HepG2 (cell line): ENCODE results near the gene KIF1C. TPM values are rescaled to one million over a fixed set of nuclear protein-coding genes. Genes with fewer than 3 reads are reported as not detected.

ENCODE experiments used
- BCL6 ChIP-seq: IDR thresholded peaks from 2 replicates; pipeline ENCODE4 v1.6.1; 2016; ENCODE audit warnings: missing genetic modification reagents, missing compliant biosample characterization
- FIP1L1 ChIP-seq: fragments of 200-400 bp; formaldehyde crosslinking; IDR thresholded peaks from 2 replicates; pipeline ENCODE4 v1.6.1; 2018; ENCODE audit warnings: low read depth, mild to moderate bottlenecking, low read length, moderate library complexity, borderline replicate concordance; ENCODE audit not compliant: insufficient read depth
- HMGXB4 ChIP-seq, 2 experiments: sonication (generic) in 1 of 2; formaldehyde crosslinking in 1 of 2; IDR thresholded peaks; 2 replicates each; pipeline versions ENCODE4 v1.4.0 to v1.6.1; 2018 to 2020; ENCODE audit warnings: missing genetic modification reagents in 2 of 2, borderline replicate concordance in 1 of 2, low read depth in 1 of 2, mild to moderate bottlenecking in 1 of 2, missing biosample characterization in 1 of 2
- HOXA3 ChIP-seq: sonication (generic); formaldehyde crosslinking; IDR thresholded peaks from 2 replicates; pipeline ENCODE4 v1.5.0; 2020; ENCODE audit warnings: missing genetic modification reagents
- KDM1A ChIP-seq: IDR thresholded peaks from 2 replicates; pipeline ENCODE4 v1.6.1; 2016; ENCODE audit warnings: missing compliant biosample characterization
- ZBTB42 ChIP-seq: sonication (generic); formaldehyde crosslinking; IDR thresholded peaks from 2 replicates; pipeline ENCODE4 v1.5.0; 2020; ENCODE audit warnings: mild to moderate bottlenecking, missing genetic modification reagents
- ZNF687 ChIP-seq: sonication (generic); formaldehyde crosslinking; IDR thresholded peaks from 2 replicates; pipeline ENCODE4 v1.5.1; 2020; ENCODE audit warnings: mild to moderate bottlenecking, missing genetic modification reagents, moderate library complexity
- ZSCAN31 ChIP-seq: sonication (generic); formaldehyde crosslinking; IDR thresholded peaks from 2 replicates; pipeline ENCODE4 v1.5.0; 2020; ENCODE audit warnings: low read depth, mild to moderate bottlenecking, missing genetic modification reagents
- polyA plus RNA-seq, 8 experiments: library from polyadenylated mRNA; depleted of rRNA in 3 of 8; stranded (reverse) in 7 of 8; unstranded in 1 of 8; fragments of >200 nt; fragmentation: Illumina TruSeq in 4 of 8; extraction: Trizol in 4 of 8; gene quantifications; 2 replicates each; pipeline versions ENCODE4 v1.2.1 to v1.2.3, GENCODE V29; 2011 to 2016; ENCODE audit warnings: low read depth in 4 of 8, missing spikeins in 1 of 8, mixed read lengths in 1 of 8; ENCODE audit not compliant: insufficient read depth in 1 of 8
- total RNA-seq, 5 experiments: library from RNA; depleted of rRNA; stranded (reverse); fragments of >200 nt; fragmentation: Illumina TruSeq; extraction: Trizol; gene quantifications; 2 replicates each; pipeline ENCODE4 v1.2.3, GENCODE V29; 2016; ENCODE audit warnings: low read depth in 1 of 5
- TF ChIP-seq, protein P1 (sequence below): sonication (generic); formaldehyde crosslinking; IDR thresholded peaks from 2 replicates; pipeline ENCODE4 v1.5.0; 2020; ENCODE audit warnings: mild to moderate bottlenecking, missing genetic modification reagents, moderate library complexity

Gene KIF1C
- total and polyA plus RNA-seq, 2 of the 13 experiments (the other 11 are each of a cell fraction or from before 2014, with no cell fraction given) = 70.0 to 104 TPM

DNA sequence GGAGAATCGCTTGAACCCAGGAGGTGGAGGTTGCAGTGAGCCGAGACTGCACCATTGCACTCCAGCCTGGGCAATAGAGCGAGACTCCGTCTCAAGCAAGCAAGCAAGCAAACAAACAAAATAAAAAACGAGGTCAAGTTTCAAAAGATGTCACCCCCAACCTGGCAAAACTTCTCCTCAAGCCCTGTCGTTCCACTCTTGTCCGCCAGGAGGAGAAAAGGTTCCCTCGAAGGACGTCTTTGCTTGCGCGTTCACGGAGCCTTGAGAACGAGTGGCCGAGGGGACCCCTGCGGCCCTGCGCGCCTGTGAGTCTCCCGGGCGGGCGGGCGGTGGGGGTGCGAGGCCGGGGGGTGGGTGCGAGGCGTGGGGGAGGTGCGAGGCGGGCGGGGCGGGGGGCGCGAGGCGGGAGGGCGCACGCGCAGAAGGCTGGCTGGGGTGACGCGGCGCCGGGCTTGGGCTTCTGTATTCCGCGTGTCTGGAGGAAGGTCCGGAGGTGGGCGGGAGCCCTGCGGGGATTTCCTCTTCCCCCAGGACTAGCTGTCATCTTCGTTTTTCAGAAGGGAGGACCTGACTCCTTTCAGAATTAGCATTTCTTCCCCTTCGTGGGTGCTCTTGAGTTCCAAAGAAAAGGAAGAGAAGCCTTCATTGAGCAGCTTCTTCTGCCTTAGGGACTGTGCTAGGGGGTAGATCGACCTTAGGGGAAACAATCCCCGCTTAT lies 33.8 kb downstream of the KIF1C start (continued):
- peak in 1 of 2 experiments; percentile 59; a peak in 1 of 4 replicates for TF ChIP-seq HMGXB4 (CRISPR knock-in tag; IDR thresholded peaks at IDR 0.05; ENCODE audit: borderline replicate concordance in 1 of 2, low read depth in 1 of 2)
- TF ChIP-seq, protein P1, sequence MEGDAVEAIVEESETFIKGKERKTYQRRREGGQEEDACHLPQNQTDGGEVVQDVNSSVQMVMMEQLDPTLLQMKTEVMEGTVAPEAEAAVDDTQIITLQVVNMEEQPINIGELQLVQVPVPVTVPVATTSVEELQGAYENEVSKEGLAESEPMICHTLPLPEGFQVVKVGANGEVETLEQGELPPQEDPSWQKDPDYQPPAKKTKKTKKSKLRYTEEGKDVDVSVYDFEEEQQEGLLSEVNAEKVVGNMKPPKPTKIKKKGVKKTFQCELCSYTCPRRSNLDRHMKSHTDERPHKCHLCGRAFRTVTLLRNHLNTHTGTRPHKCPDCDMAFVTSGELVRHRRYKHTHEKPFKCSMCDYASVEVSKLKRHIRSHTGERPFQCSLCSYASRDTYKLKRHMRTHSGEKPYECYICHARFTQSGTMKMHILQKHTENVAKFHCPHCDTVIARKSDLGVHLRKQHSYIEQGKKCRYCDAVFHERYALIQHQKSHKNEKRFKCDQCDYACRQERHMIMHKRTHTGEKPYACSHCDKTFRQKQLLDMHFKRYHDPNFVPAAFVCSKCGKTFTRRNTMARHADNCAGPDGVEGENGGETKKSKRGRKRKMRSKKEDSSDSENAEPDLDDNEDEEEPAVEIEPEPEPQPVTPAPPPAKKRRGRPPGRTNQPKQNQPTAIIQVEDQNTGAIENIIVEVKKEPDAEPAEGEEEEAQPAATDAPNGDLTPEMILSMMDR (CRISPR knock-in tag) = peak; percentile 73
- no peak for TF ChIP-seq ZBTB42 (CRISPR knock-in tag)
- peak; percentile 72 for TF ChIP-seq ZNF687 (CRISPR knock-in tag)
- 0 out of 2 replicates have a peak, but pooled peaks have one; percentile 11 for TF ChIP-seq BCL6
- TF ChIP-seq KDM1A (CRISPR knock-in tag) = 0 out of 2 replicates have a peak, but pooled peaks have one; percentile 28
- TF ChIP-seq FIP1L1 = no peak
- 0 out of 2 replicates have a peak, but pooled peaks have one; percentile 11 for TF ChIP-seq HOXA3
- 0 out of 2 replicates have a peak, but pooled peaks have one; percentile 53 for TF ChIP-seq ZSCAN31 (CRISPR knock-in tag)
